HepG2 (cell line): ENCODE results near the gene TTYH2. TPM values are rescaled to one million over a fixed set of nuclear protein-coding genes. Genes with fewer than 3 reads are reported as not detected.
A peak's percentile ranks its signal among the peaks of the same experiment; 100 is the strongest.

Experiments
- ATAC-seq: fragments of 200-7000 bp; cut with Tn5 transposase; 3 replicates; pipeline ENCODE4 v1.9.1; 2020; ENCODE audit warnings: mild to moderate bottlenecking, moderate library complexity
- BruUV-seq: library from RNA; stranded (reverse); fragments of 400-500 nt; replicated peaks from 2 replicates; lab custom pipeline; 2021; lab: Mats Ljungman, UMichigan
- CTCF ChIA-PET: fragments of 300-600 bp; formaldehyde crosslinking; extraction: SDS; loops from one replicate; lab custom pipeline; 2021; ENCODE audit warnings: low total read pairs, inconsistent platforms, low intra/inter-chr PET ratio; lab: Yijun Ruan, JAX
- POLR2A ChIA-PET: fragments of 350-600 bp; sonication (Branson Sonifier 250); formaldehyde crosslinking; loops from one replicate; lab custom pipeline; 2020; ENCODE audit warnings: antibody characterized with exemption, inconsistent platforms; lab: Yijun Ruan, JAX
- DNase-seq: peaks from one replicate; pipeline ENCODE4 v3.0.0-alpha.2; 2015; ENCODE audit warnings: low spot score
- FAIRE-seq: peaks from 3 replicates; lab custom pipeline; 2011; peaks lifted over from hg19 to GRCh38; lab: Jason Lieb, UNC
- H2AFZ ChIP-seq: one replicate; pipeline ENCODE4 v1.6.1; 2011; ENCODE audit warnings: low read length, inconsistent platforms
- H3K27ac ChIP-seq: fragments of 300-600 bp; 3 replicates; pipeline ENCODE4 v1.8.0; 2011; ENCODE audit warnings: mixed run types, mild to moderate bottlenecking, mixed read lengths, low read length, inconsistent platforms; ENCODE audit not compliant: insufficient read depth; ENCODE audit errors: extremely low read length
- H3K27me3 ChIP-seq, 2 experiments: fragments of 200-600 bp in 1 of 2; 2 replicates in 1 of 2; 3 replicates in 1 of 2; pipeline versions ENCODE4 v1.6.0 to v1.8.0; 2011; ENCODE audit warnings: low read length in 2 of 2, mild to moderate bottlenecking in 2 of 2, moderate library complexity in 2 of 2, inconsistent platforms in 1 of 2; ENCODE audit not compliant: insufficient read depth in 2 of 2, control insufficient read depth in 1 of 2
- H3K36me3 ChIP-seq, 2 experiments: fragments of 200-600 bp in 1 of 2; replicated peaks in 1 of 2; 2 replicates in 1 of 2; 3 replicates in 1 of 2; pipeline versions ENCODE4 v1.5.1 to v1.8.0; 2011; ENCODE audit warnings: low read length in 2 of 2, inconsistent platforms in 1 of 2; ENCODE audit not compliant: insufficient read depth in 2 of 2, control insufficient read depth in 1 of 2
- H3K4me1 ChIP-seq: 2 replicates; pipeline ENCODE4 v1.5.1; 2012; ENCODE audit warnings: low read length, inconsistent platforms; ENCODE audit not compliant: insufficient read depth
- H3K4me2 ChIP-seq: 2 replicates; pipeline ENCODE4 v1.6.0; 2011; ENCODE audit warnings: low read depth, low read length, inconsistent platforms
- H3K4me3 ChIP-seq, 3 experiments: fragments of 200-600 bp in 1 of 3; sonication (generic), shearing (Covaris generic) in 1 of 3; replicated peaks in 1 of 3; 2 replicates each; pipeline ENCODE4 v1.5.1; 2011 to 2016; ENCODE audit warnings: low read length in 3 of 3, inconsistent platforms in 2 of 3, low read depth in 2 of 3, mild to moderate bottlenecking in 2 of 3, control low read depth in 1 of 3, mixed read lengths in 1 of 3; ENCODE audit not compliant: insufficient read depth in 1 of 3
- H3K79me2 ChIP-seq: one replicate; pipeline ENCODE4 v1.6.1; 2011; ENCODE audit warnings: low read length, inconsistent platforms; ENCODE audit not compliant: insufficient read depth
- H3K9ac ChIP-seq: 2 replicates; pipeline ENCODE4 v1.6.0; 2011; ENCODE audit warnings: mild to moderate bottlenecking, low read depth, low read length, inconsistent platforms; ENCODE audit not compliant: insufficient read depth
- H3K9me3 ChIP-seq: 2 replicates; pipeline ENCODE4 v1.5.1; 2012; ENCODE audit warnings: mild to moderate bottlenecking, low read length
- H4K20me1 ChIP-seq: 2 replicates; pipeline ENCODE4 v1.6.0; 2011; ENCODE audit warnings: inconsistent platforms, mild to moderate bottlenecking, low read length, moderate library complexity; ENCODE audit not compliant: insufficient read depth
- HNF4A ChIP-seq: sonication (generic); formaldehyde crosslinking; IDR thresholded peaks from 2 replicates; pipeline ENCODE4 v1.4.0; 2020; ENCODE audit warnings: missing genetic modification reagents
- HNF4G ChIP-seq, 2 experiments: sonication (generic) in 1 of 2; formaldehyde crosslinking in 1 of 2; IDR thresholded peaks; 2 replicates each; pipeline versions ENCODE4 v1.4.0 to v1.6.1; 2011 to 2020; ENCODE audit warnings: borderline replicate concordance in 2 of 2, low read depth in 2 of 2, mild to moderate bottlenecking in 2 of 2, low read length in 1 of 2, missing genetic modification reagents in 1 of 2, moderate library complexity in 1 of 2
- JUN ChIP-seq: sonication (generic); formaldehyde crosslinking; IDR thresholded peaks from 2 replicates; pipeline ENCODE4 v1.4.0; 2020; ENCODE audit warnings: mild to moderate bottlenecking, missing genetic modification reagents
- NFATC3 ChIP-seq: sonication (generic); formaldehyde crosslinking; IDR thresholded peaks from 2 replicates; pipeline ENCODE4 v1.5.1; 2020; ENCODE audit warnings: mild to moderate bottlenecking, missing genetic modification reagents
- TEAD2 ChIP-seq: sonication (generic); formaldehyde crosslinking; IDR thresholded peaks from 2 replicates; pipeline ENCODE4 v1.9.0; 2021; ENCODE audit warnings: missing genetic modification reagents
- TFDP2 ChIP-seq: sonication (generic); formaldehyde crosslinking; IDR thresholded peaks from 2 replicates; pipeline ENCODE4 v1.4.0; 2020; ENCODE audit warnings: missing genetic modification reagents
- WGBS: methylation state at CpG from one replicate; pipeline ENCODE4 v1.1.6; 2017; ENCODE audit warnings: low lambda C conversion rate; 5-methylcytosine and 5-hydroxymethylcytosine counted together
- in situ Hi-C: cut with HindIII; loops from 2 replicates; pipeline ENCODE4 v1.10.0; 2017; ENCODE audit warnings: low pct_unique_long_range_greater_than_20kb; ENCODE audit not compliant: extremely low pct_ligation_motif_present
- intact Hi-C: fragments of 100-400 bp; cut with micrococcal nuclease; formaldehyde crosslinking; loops from one replicate; pipeline ENCODE4 v1.10.0; 2022; ENCODE audit not compliant: unreplicated experiment
- polyA plus RNA-seq, 8 experiments: library from polyadenylated mRNA; depleted of rRNA in 3 of 8; stranded (reverse) in 7 of 8; unstranded in 1 of 8; fragments of >200 nt; fragmentation: Illumina TruSeq in 4 of 8; extraction: Trizol in 4 of 8; gene quantifications; 2 replicates each; pipeline versions ENCODE4 v1.2.1 to v1.2.3, GENCODE V29; 2011 to 2016; ENCODE audit warnings: low read depth in 4 of 8, missing spikeins in 1 of 8, mixed read lengths in 1 of 8; ENCODE audit not compliant: insufficient read depth in 1 of 8
- total RNA-seq, 5 experiments: library from RNA; depleted of rRNA; stranded (reverse); fragments of >200 nt; fragmentation: Illumina TruSeq; extraction: Trizol; gene quantifications; 2 replicates each; pipeline ENCODE4 v1.2.3, GENCODE V29; 2016; ENCODE audit warnings: low read depth in 1 of 5
- TF ChIP-seq, protein P1 (sequence below): sonication (generic); formaldehyde crosslinking; IDR thresholded peaks from one replicate; pipeline ENCODE4 v1.5.1; 2020; ENCODE audit warnings: mild to moderate bottlenecking, missing genetic modification reagents; ENCODE audit errors: not compliant biosample characterization

Gene TTYH2
- total and polyA plus RNA-seq, 2 of the 13 experiments (the other 11 are each of a cell fraction or from before 2014, with no cell fraction given) = 0.77 to 0.96 TPM

- TF ChIP-seq NFATC3 (CRISPR knock-in tag) (no peak), HNF4G (IDR thresholded peaks at IDR 0.05; ENCODE audit: borderline replicate concordance, low read depth, low read length) (0 out of 2 replicates have a peak, but pooled peaks have one; percentile 19), HNF4G (CRISPR knock-in tag; IDR thresholded peaks at IDR 0.05; ENCODE audit: borderline replicate concordance, low read depth) (no peak), TFDP2 (CRISPR knock-in tag) (no peak), JUN (0 out of 2 replicates have a peak, but pooled peaks have one; percentile 25), TEAD2 (no peak), HNF4A (peak; percentile 34; the same call in 1 of the 2 replicates)
- TF ChIP-seq, protein P1, sequence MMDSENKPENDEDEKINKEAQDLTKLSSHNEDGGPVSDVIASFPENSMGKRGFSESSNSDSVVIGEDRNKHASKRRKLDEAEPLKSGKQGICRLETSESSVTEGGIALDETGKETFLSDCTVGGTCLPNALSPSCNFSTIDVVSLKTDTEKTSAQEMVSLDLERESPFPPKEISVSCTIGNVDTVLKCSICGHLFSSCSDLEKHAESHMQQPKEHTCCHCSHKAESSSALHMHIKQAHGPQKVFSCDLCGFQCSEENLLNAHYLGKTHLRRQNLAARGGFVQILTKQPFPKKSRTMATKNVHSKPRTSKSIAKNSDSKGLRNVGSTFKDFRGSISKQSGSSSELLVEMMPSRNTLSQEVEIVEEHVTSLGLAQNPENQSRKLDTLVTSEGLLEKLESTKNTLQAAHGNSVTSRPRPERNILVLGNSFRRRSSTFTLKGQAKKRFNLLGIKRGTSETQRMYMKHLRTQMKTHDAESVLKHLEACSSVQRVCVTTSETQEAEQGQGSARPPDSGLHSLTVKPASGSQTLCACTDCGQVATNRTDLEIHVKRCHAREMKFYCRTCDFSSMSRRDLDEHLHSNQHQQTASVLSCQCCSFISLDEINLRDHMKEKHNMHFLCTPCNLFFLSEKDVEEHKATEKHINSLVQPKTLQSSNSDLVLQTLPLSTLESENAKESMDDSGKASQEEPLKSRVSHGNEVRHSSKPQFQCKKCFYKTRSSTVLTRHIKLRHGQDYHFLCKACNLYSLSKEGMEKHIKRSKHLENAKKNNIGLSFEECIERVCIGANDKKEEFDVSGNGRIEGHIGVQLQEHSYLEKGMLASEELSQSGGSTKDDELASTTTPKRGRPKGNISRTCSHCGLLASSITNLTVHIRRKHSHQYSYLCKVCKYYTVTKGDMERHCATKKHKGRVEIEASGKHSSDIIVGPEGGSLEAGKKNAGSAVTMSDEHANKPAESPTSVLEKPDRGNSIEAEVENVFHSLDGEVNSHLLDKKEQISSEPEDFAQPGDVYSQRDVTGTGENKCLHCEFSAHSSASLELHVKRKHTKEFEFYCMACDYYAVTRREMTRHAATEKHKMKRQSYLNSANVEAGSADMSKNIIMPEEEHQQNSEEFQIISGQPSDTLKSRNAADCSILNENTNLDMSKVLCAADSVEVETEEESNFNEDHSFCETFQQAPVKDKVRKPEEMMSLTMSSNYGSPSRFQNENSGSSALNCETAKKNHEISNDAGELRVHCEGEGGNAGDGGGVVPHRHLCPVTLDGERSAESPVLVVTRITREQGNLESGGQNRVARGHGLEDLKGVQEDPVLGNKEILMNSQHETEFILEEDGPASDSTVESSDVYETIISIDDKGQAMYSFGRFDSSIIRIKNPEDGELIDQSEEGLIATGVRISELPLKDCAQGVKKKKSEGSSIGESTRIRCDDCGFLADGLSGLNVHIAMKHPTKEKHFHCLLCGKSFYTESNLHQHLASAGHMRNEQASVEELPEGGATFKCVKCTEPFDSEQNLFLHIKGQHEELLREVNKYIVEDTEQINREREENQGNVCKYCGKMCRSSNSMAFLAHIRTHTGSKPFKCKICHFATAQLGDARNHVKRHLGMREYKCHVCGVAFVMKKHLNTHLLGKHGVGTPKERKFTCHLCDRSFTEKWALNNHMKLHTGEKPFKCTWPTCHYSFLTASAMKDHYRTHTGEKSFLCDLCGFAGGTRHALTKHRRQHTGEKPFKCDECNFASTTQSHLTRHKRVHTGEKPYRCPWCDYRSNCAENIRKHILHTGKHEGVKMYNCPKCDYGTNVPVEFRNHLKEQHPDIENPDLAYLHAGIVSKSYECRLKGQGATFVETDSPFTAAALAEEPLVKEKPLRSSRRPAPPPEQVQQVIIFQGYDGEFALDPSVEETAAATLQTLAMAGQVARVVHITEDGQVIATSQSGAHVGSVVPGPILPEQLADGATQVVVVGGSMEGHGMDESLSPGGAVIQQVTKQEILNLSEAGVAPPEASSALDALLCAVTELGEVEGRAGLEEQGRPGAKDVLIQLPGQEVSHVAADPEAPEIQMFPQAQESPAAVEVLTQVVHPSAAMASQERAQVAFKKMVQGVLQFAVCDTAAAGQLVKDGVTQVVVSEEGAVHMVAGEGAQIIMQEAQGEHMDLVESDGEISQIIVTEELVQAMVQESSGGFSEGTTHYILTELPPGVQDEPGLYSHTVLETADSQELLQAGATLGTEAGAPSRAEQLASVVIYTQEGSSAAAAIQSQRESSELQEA (CRISPR knock-in tag) = no peak
- H3K36me3 ChIP-seq = peaks cover 5 to 13% of the 10 kb centered on the region in 2 experiments; a peak in 4 of 5 replicates
These were observed 1.3 kb downstream of the TTYH2 start for GRCh38 chr17:74214484-74215341.

More at GRCh38 chr17:74214484-74215341, 1.3 kb downstream of the TTYH2 start:
- peak overlapping the region; percentile 68 for H3K4me2 ChIP-seq
- WGBS = 15% methylated on average over 11 of the region's 16 CpGs
- ChIA-PET POLR2A (interaction anchor here (2.0 kb wide), 1 partner anchor 22 kb away, joined by 7 read pairs; no protein-coding TSS in a partner anchor), CTCF (no interaction called here)
- H3K27me3 ChIP-seq = peaks cover 0 to 8% of the 10 kb centered on the region in 2 experiments; a peak in 3 of 5 replicates
- FAIRE-seq (no peak), DNase-seq (no peak), ATAC-seq (peak; percentile 4; the same call in 2 of the 3 replicates)
- in situ Hi-C loops (no loop called here), intact Hi-C loops (no loop called here)
- no peak overlapping the region for H3K9ac ChIP-seq
- no peak overlapping the region for H2AFZ ChIP-seq
- peaks cover 49% of the 10 kb centered on the region for H3K4me1 ChIP-seq
- peaks cover 15% of the 10 kb centered on the region for H4K20me1 ChIP-seq
- no TSS peak for BruUV-seq
- no peaks in the 10 kb centered on the region for H3K9me3 ChIP-seq
- peak overlapping the region in 1 of 3 experiments; percentile 63; a peak in 1 of 6 replicates for H3K4me3 ChIP-seq
- H3K79me2 ChIP-seq = no peaks in the 10 kb centered on the region
- H3K27ac ChIP-seq = no peak overlapping the region
